GM19467 (cell line): ENCODE measurements around the gene STK40.

ENCODE experiments used
- ATAC-seq: cut with Tn5 transposase; IDR thresholded peaks from one replicate; pipeline ENCODE4 v1.9.1; 2021; ENCODE audit warnings: mild to moderate bottlenecking, moderate library complexity; ENCODE audit not compliant: unreplicated experiment

STK40 gene

GRCh38 chr1:36385410-36386264, at the start of gene STK40:
Gene STK40 (minus strand): TSS chr1:36385924. CDS start chr1:36361332, 24,592 bp downstream.
- peak; percentile 78 for ATAC-seq

- ATAC-seq = no peak
Measured at GRCh38 chr1:36433102-36433501, 47.4 kb upstream of the STK40 start.

- ATAC-seq = no peak
Measured at GRCh38 chr1:36432616-36433015, 46.9 kb upstream of the STK40 start.

GRCh38 chr1:36425791-36426190, 40.1 kb upstream of the STK40 start:
- ATAC-seq = no peak

GRCh38 chr1:36421649-36422048, 35.9 kb upstream of the STK40 start:
- no peak for ATAC-seq

- ATAC-seq = peak; percentile 69
Measured at GRCh38 chr1:36420836-36421317, 35.2 kb upstream of the STK40 start.

- no peak for ATAC-seq
Measured at GRCh38 chr1:36420409-36420808, 34.7 kb upstream of the STK40 start.

- no peak for ATAC-seq
Measured at GRCh38 chr1:36419569-36419968, 33.8 kb upstream of the STK40 start.

- ATAC-seq = no peak
Measured at GRCh38 chr1:36419140-36419539, 33.4 kb upstream of the STK40 start.

GRCh38 chr1:36417931-36418330, 32.2 kb upstream of the STK40 start:
- ATAC-seq = no peak

GRCh38 chr1:36415661-36416326, 30.1 kb upstream of the STK40 start:
- ATAC-seq = no peak

GRCh38 chr1:36414384-36414783, 28.7 kb upstream of the STK40 start:
- ATAC-seq = no peak

- no peak for ATAC-seq
Measured at GRCh38 chr1:36411674-36412648, 26.2 kb upstream of the STK40 start.

GRCh38 chr1:36408479-36408878, 22.8 kb upstream of the STK40 start:
- ATAC-seq = no peak

GRCh38 chr1:36406440-36406839, 20.7 kb upstream of the STK40 start:
- ATAC-seq = no peak

GRCh38 chr1:36402504-36402890, 16.8 kb upstream of the STK40 start:
- ATAC-seq = no peak

GRCh38 chr1:36401602-36402503, 16.1 kb upstream of the STK40 start:
- no peak for ATAC-seq

GRCh38 chr1:36400825-36401601, 15.3 kb upstream of the STK40 start:
- ATAC-seq = no peak

GRCh38 chr1:36400514-36400824, 14.7 kb upstream of the STK40 start:
- ATAC-seq = no peak
